ENCODE results near the gene RHOV.

DNA sequence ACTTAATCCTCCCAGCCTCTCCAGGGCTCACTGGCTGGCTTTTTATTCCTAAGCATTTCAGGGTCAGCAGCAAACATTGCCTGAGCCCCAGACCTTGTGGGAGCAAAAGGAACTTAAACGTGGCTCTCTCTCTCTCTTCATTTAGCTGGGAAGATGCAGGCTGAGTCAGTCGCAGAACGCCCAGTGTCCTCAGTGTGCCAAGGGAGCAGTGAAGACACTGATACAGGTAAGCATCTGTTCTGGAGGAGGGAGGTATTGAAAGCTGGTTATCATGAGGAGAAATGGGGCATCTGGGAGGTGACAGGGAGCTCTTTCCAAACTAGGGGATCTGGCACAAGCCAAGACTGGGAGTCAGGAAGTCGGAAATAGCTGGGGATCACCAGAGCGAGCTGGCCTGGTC is 4.3 kb downstream of the RHOV start:
- no peak for TF ChIP-seq EP300 (conservative IDR thresholded peaks at IDR 0.05; ENCODE audit: poor library complexity, severe bottlenecking)
- TF ChIP-seq SMC3 (conservative IDR thresholded peaks at IDR 0.05; ENCODE audit: poor library complexity) = no peak
- TF ChIP-seq, protein P1, sequence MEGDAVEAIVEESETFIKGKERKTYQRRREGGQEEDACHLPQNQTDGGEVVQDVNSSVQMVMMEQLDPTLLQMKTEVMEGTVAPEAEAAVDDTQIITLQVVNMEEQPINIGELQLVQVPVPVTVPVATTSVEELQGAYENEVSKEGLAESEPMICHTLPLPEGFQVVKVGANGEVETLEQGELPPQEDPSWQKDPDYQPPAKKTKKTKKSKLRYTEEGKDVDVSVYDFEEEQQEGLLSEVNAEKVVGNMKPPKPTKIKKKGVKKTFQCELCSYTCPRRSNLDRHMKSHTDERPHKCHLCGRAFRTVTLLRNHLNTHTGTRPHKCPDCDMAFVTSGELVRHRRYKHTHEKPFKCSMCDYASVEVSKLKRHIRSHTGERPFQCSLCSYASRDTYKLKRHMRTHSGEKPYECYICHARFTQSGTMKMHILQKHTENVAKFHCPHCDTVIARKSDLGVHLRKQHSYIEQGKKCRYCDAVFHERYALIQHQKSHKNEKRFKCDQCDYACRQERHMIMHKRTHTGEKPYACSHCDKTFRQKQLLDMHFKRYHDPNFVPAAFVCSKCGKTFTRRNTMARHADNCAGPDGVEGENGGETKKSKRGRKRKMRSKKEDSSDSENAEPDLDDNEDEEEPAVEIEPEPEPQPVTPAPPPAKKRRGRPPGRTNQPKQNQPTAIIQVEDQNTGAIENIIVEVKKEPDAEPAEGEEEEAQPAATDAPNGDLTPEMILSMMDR (IDR thresholded peaks at IDR 0.05; ENCODE audit: poor library complexity, severe bottlenecking) = no peak
- no peak for TF ChIP-seq EZH2 (IDR thresholded peaks at IDR 0.05; ENCODE audit: borderline replicate concordance, insufficient read depth, low read length, poor library complexity, severe bottlenecking)
- TF ChIP-seq, protein P2, sequence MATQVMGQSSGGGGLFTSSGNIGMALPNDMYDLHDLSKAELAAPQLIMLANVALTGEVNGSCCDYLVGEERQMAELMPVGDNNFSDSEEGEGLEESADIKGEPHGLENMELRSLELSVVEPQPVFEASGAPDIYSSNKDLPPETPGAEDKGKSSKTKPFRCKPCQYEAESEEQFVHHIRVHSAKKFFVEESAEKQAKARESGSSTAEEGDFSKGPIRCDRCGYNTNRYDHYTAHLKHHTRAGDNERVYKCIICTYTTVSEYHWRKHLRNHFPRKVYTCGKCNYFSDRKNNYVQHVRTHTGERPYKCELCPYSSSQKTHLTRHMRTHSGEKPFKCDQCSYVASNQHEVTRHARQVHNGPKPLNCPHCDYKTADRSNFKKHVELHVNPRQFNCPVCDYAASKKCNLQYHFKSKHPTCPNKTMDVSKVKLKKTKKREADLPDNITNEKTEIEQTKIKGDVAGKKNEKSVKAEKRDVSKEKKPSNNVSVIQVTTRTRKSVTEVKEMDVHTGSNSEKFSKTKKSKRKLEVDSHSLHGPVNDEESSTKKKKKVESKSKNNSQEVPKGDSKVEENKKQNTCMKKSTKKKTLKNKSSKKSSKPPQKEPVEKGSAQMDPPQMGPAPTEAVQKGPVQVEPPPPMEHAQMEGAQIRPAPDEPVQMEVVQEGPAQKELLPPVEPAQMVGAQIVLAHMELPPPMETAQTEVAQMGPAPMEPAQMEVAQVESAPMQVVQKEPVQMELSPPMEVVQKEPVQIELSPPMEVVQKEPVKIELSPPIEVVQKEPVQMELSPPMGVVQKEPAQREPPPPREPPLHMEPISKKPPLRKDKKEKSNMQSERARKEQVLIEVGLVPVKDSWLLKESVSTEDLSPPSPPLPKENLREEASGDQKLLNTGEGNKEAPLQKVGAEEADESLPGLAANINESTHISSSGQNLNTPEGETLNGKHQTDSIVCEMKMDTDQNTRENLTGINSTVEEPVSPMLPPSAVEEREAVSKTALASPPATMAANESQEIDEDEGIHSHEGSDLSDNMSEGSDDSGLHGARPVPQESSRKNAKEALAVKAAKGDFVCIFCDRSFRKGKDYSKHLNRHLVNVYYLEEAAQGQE (IDR thresholded peaks at IDR 0.05; ENCODE audit: borderline replicate concordance) = no peak
- TF ChIP-seq RAD21 (conservative IDR thresholded peaks at IDR 0.05) = no peak
